Activated T-helper 1 cell treated with anti-CD3 and anti-CD28 coated beads, Interleukin-12 subunit alpha, Interleukin-12 subunit beta, Interleukin-2, Interleukin-4 antibody, amounts not matched to agents 30 ng/mL and 10 ng/mL and 1 ng/mL, durations not matched to agents 14 hours and 24 hours and 36 hours (primary cell): ENCODE measurements around the gene RFWD3. TPM values are rescaled to one million over a fixed set of nuclear protein-coding genes. Genes with fewer than 3 reads are reported as not detected.

Source experiments
- total RNA-seq: library from RNA; stranded (reverse); gene quantifications from 2 replicates; pipeline ENCODE4 v1.2.3, GENCODE V29; 2022

The RFWD3 gene
- total RNA-seq, 1 donor from 2014 or later = 112 TPM

Other genes with a start within 250 kb of the RFWD3 start
- gene CLEC18B, start 245.4 kb downstream of the RFWD3 start, total RNA-seq = 0.60 TPM in 1 of 2 replicates, not detected in the other
- 66.5 and 71.8 TPM in 2 replicates for gene GLG1, start 59.8 kb downstream of the RFWD3 start, total RNA-seq
- 23.9 and 24.0 TPM in 2 replicates for gene MLKL, start 34.0 kb upstream of the RFWD3 start, total RNA-seq
- not detected in 2 replicates for gene FA2H, start 107.9 kb upstream of the RFWD3 start, total RNA-seq